IPS-NIHi7 (cell line): ENCODE data around the gene APEX2.
"Not testable (repeated sequence)": the region's sequence is repeated elsewhere in the genome, so short reads cannot be mapped to it uniquely, and the experiment has no call there.

Experiments
- DNase-seq: peaks from one replicate; pipeline ENCODE4 v3.0.0; 2012; ENCODE audit warnings: mixed read lengths; ENCODE audit errors: extremely low spot score

APEX2 gene

GRCh38 chrX:54999717-55000598 lies at the start of gene APEX2:
Gene APEX2 (plus strand): TSS chrX:55000363. CDS start chrX:55000423, 60 bp downstream.
- DNase-seq, result peak; percentile 82

DNA sequence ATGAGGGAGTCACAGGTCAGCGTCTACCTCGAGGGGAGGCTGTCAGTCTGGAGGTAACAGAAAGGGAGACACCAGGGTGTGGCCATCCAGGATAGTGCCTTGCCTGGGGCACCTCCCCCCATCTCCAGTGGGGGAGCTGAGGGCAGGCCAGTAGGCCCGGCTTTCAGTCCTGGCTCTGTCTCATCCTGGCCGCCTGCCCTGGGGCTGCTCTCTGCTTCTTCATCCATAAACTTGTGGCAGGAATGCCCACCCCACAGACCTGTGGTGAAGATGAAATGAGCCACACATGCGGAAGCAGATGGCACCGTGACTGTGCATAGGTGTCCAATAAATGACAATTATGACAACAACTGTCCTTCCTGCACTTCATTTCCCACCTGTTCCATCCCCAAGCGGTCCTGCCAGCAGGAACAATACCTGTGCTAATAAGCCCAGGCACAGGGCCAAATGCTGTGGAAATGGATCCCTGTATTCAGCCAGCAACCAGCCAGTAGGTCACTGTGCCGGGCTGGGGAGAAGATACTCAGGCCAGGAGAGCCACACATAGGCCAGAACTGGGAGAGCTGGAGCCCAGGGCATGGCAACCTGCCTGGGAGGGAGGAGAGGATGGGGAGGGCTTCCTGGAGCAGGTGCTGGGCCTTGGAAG lies 49.3 kb upstream of the APEX2 start:
- no peak for DNase-seq

DNA sequence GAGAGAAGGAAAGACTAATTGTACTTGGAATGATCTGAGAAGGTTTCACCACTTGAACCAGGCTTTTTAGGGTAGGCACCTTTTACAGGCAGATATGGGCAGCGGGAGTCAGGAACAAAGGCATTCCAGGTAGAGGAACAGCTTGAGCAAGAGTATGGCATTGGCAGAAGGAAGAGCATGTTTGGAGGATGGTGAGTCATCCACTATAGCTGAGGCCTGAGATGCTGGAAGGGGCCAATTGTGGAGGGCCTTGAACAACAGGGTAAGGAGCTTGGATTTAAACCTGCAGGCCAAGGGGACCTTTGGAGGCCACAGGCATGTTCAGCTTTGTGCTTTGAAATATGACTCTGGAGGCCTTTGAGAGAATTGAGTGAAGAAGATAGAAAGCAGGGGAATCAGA lies 38.4 kb upstream of the APEX2 start:
- DNase-seq, result no peak

DNA sequence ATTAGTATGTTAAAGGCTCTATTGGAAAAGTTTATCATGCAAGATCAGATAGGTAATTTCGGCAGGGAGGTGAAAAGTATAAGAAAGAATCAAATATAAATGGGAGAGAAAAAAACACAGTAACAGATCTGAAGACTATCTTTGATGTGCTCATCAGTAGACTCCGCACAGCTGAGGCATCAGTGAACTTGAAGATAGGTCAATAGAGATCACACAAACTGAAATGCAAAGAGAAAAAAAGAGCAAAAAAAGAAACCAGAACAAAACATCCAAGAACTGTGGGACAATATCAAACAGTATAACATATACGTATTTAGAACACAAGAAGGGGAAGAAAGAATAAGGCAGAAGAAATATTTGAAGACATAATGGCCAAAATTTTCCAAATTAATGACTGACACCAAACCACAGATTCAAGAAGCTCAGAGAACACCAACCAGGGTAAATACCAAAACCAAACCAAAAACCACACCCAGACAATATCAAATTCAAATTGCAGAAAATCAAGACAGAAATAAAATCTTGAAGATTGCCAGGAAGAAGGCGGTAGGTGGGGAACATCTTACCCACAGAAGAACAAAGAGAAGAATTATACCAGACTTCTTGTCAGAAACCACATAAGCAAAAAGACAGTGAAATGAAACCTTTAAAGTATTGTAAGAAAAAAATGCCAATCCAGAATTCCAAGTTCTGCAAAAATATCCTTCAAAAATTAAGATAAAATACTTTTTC lies 35.2 kb upstream of the APEX2 start:
- DNase-seq, result no peak

GRCh38 chrX:54977387-54977786 lies 22.8 kb upstream of the APEX2 start:
- DNase-seq, result no peak

DNA sequence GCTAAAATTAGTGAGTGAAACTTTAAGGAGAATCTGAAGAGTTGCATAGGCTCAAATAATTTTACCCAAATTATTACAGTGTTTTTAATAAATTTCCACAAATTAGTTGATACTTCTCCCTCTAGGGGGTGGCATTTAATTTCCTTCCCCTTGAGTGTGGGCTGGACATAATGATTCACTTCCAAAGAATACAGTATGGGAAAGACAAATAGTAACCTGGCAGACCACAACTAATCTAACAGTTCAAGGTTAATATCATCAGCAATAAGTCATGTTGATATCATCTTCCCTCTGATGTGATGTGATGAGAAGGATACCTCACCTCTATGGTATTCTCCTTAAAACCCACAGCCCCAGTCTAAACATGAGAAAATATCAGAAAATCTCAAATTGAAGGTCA lies 21.7 kb upstream of the APEX2 start:
- no peak for DNase-seq

- DNase-seq, result no peak
Measured at GRCh38 chrX:54979432-54979831, 20.7 kb upstream of the APEX2 start.

GRCh38 chrX:54980334-54980733 lies 19.8 kb upstream of the APEX2 start:
- no peak for DNase-seq

DNA sequence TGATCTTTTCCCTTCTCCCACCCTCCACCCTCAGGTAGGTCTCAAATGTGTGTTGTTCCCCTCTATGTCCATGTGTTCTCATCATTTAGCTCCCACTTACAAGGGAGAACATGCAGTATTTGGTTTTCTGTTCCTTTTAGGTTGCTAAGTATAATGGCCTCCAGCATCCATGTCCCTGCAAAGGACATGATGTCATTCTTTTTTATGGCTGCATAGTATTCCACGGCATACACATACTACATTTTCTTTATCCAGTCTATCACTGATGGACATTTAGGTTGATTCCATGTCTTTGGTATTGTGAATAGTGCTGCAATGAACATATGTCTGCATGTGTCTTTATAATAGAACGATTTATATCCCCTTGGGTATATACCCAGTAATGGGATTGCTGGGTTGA lies 16.9 kb upstream of the APEX2 start:
- not testable (repeated sequence) for DNase-seq

DNA sequence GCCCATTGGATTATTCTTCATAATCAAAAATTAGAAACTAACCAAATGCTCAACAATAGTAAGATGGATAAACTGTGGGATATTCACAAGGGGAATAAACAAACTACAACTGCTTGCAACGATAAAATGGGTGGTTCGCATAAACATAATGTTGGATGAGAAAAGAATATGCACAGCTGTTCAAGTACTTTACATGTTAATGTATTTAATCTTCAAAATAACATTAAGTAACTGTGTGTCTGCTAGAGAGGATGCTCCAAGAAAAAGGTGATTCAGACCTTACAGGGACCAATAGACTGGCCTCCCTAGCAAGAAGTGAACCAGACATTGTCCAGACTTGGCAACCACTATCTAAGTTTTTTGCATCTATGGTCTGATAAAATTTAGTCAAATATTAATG lies 8.5 kb upstream of the APEX2 start:
- DNase-seq, result no peak

- no peak for DNase-seq
Measured at GRCh38 chrX:54992911-54993622, 7.1 kb upstream of the APEX2 start.

DNA sequence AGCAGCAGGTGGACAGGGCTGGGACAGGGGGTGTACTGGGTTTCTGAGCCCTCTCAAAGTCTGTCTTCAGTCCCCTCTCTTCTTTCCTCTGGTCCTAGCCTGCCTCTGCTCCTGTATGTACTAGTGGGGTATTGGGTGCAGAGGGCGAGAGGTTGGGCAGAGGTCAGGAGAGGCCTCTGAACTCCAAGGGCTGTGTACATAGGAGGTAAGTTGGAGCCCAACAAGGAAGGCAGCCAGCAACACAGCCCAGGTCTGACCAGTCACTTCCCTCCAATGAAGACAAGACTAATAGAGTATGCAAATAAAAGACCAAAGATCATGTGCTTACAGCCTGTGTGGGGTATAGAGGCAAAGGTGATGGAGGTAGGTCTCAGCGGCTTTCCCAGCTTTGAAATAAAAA lies 6.1 kb upstream of the APEX2 start, which contains the start of gene PFKFB1:
PFKFB1 (minus strand) TSS at position 90 of the 400 bp plus-strand sequence. CDS start 181 bp downstream, outside the sequence.
- no peak for DNase-seq

- DNase-seq, result no peak
Measured at GRCh38 chrX:54994668-54995351, 5.4 kb upstream of the APEX2 start.

DNA sequence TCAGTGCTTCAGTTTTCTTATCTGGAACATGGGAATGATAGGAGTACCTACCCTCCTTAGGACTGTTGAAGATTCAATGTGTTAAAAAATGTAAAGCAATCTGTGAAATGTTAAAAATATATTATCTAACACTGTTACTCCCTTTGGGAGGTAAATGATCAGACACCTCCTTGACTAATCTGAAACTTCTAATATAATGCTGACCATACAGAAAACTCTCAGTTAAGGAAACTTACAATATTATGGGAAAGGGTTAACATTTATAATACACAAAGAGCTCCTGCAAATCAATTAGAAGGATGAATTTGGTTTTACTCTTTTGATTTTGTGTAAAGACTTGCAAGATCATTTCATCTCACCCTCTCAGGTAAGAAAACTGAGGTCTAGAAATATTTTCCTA lies 4.5 kb upstream of the APEX2 start:
- no peak for DNase-seq

- no peak for DNase-seq
Measured at GRCh38 chrX:55004231-55004630, 4.1 kb downstream of the APEX2 start.

DNA sequence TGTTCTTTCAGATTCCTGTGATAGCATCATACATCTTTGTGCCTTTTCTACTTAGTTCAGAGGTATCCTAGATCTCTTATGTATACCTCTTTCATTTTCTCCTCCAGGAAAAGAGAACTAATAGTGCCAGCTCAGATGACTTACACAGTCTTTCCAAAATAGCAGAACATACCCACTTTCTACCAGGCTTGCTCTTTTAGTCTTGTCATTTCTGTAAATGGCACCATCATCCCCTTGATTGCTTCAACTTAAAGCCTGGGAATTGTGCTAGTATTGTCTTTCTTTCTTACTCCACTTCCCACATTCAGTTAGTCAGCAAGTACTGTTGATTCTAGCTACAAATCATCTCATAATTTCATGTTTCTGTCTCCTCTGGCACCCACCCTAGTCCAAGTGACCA lies 5.1 kb downstream of the APEX2 start:
- no peak for DNase-seq

- DNase-seq, result no peak
Measured at GRCh38 chrX:55006827-55007621, 6.9 kb downstream of the APEX2 start.

DNA sequence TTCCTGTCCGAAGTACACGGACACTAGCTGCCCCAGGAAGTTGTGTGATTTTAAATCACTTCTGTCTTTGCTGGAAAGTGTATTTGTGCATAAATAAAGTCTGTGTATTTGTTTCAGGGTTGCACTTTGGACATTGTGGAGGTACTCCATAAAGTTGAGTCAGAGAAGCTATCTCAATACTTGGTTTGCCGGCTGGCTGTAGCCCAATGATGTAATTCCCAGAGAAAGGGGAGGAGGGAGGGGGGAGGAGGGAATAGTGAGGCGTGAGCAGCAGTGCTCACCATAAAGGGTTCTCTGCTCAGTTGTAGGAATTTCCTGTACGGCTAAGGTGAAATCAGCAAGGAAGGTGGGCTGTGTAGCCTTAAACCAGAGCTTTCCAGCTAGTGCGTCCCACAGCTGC lies 7.5 kb downstream of the APEX2 start:
- DNase-seq, result no peak

DNA sequence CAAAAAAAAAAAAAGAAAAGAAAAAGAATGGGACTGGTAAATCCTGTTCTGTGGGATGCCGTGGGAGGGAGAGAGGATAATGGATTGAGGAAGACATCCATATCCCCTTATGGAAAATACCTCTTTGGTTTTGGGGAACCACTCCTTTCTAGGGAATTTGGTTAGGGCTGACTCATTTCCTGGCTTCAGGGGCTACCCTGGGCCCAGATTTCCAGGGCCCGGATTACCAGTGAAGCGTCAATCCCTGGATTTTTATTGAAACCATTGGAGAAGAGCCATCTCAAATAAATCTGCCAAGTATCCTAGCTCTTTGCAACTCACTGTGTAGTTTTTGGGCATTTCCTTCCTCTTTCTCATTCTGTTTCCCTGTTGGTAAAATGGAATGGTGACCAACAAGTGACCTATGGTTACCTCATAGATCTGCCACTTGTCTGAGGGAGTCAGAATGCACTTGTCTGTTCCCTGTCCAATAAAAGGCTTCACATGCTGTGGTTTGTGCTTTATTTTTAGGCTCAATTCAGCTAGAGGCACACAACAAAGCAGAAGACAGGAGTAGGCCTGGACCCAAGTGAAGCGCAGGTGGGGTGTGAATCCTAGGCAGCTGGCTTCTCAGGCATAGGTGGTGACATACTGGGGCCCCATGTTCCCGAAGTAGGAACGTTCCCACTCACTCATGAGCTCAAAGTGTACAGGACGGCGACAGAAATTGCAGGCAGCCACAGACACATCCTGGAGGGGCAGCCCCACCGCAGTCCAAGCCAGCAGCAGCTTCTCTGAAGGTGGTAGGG lies 8.6 kb downstream of the APEX2 start:
- no peak for DNase-seq

DNA sequence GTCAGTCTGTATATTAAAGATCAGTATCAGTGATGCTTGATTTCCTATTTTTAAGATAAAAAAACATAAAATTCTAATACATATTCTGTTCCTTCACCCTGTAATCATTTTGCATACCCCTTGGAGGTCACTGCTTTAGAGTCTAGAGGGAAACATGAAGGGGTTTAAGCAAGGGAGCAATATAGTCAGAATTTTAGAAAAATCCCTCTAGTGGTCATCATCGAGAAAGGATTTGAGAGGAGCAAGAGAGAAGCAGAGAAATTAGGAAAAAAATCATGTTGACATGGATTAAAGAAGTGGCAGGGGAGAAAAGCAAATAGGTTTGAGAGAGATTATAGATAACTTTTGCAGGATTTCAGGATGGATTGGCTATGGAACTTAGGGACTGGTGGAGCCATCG lies 11.1 kb downstream of the APEX2 start:
- DNase-seq, result no peak
